K562 (cell line): ENCODE measurements around the gene DOCK3. TPM values are rescaled to one million over a fixed set of nuclear protein-coding genes. Genes with fewer than 3 reads are reported as not detected.

ENCODE experiments used
- ATAC-seq: fragments of 200-7000 bp; cut with Tn5 transposase; 3 replicates; pipeline ENCODE4 v1.9.1; 2020; ENCODE audit warnings: moderate library complexity
- BruUV-seq: library from RNA; stranded (reverse); fragments of 400-500 nt; replicated peaks from 2 replicates; lab custom pipeline; 2021; lab: Mats Ljungman, UMichigan
- CTCF ChIA-PET: fragments of 300-600 bp; formaldehyde crosslinking; extraction: SDS; loops from one replicate; lab custom pipeline; 2021; ENCODE audit warnings: low intra/inter-chr PET ratio; lab: Yijun Ruan, JAX
- POLR2A ChIA-PET: fragments of 300-600, 350-650 bp; sonication (Branson Sonifier 250); formaldehyde crosslinking; extraction: SDS; loops from one replicate; lab custom pipeline; 2021; ENCODE audit warnings: antibody characterized with exemption, inconsistent platforms; lab: Yijun Ruan, JAX
- DNase-seq, 4 experiments: peaks; one replicate each; pipeline versions ENCODE4 v3.0.0 to v3.0.0-alpha.2; 2011 to 2018; ENCODE audit warnings: low spot score in 3 of 4, mixed read lengths in 3 of 4; ENCODE audit errors: extremely low read depth in 1 of 4
- FAIRE-seq: peaks from 2 replicates; lab custom pipeline; 2011; peaks lifted over from hg19 to GRCh38; lab: Jason Lieb, UNC
- H2AFZ ChIP-seq: 2 replicates; pipeline ENCODE4 v1.6.0; 2011; ENCODE audit warnings: low read depth, low read length, control low read depth, inconsistent platforms
- H3K27ac ChIP-seq: fragments of 200-600 bp; 3 replicates; pipeline ENCODE4 v1.8.0; 2011; ENCODE audit warnings: low read depth, mild to moderate bottlenecking, control low read depth, inconsistent platforms, low read length, moderate library complexity, mixed read lengths; ENCODE audit errors: extremely low read depth
- H3K27me3 ChIP-seq, 2 experiments: fragments of 300-600 bp in 1 of 2; 2 replicates in 1 of 2; 3 replicates in 1 of 2; pipeline versions ENCODE4 v1.6.0 to v1.8.0; 2011; ENCODE audit warnings: inconsistent platforms in 2 of 2, low read length in 2 of 2, mild to moderate bottlenecking in 1 of 2, mixed read lengths in 1 of 2, moderate library complexity in 1 of 2; ENCODE audit not compliant: control insufficient read depth in 2 of 2, insufficient read depth in 2 of 2
- H3K36me3 ChIP-seq: fragments of 300-600 bp; 3 replicates; pipeline ENCODE4 v1.8.0; 2011; ENCODE audit warnings: mild to moderate bottlenecking, low read length, inconsistent platforms; ENCODE audit not compliant: control insufficient read depth, insufficient read depth
- H3K4me1 ChIP-seq, 2 experiments: fragments of 200-600 bp in 1 of 2; replicated peaks in 1 of 2; 2 replicates in 1 of 2; 3 replicates in 1 of 2; pipeline versions ENCODE4 v1.5.1 to v1.8.0; 2011; ENCODE audit warnings: inconsistent platforms in 2 of 2, low read length in 2 of 2, mild to moderate bottlenecking in 1 of 2, mixed read lengths in 1 of 2, moderate library complexity in 1 of 2; ENCODE audit not compliant: control insufficient read depth in 2 of 2, insufficient read depth in 2 of 2
- H3K4me2 ChIP-seq: 2 replicates; pipeline ENCODE4 v1.6.1; 2011; ENCODE audit warnings: low read length, control low read depth, inconsistent platforms, mixed read lengths; ENCODE audit not compliant: insufficient read depth
- H3K4me3 ChIP-seq: fragments of 200-600 bp; sonication (generic), shearing (Covaris generic); 2 replicates; pipeline ENCODE4 v1.5.1; 2016; ENCODE audit warnings: control low read depth, inconsistent platforms
- H3K79me2 ChIP-seq: fragments of 200-600 bp; 3 replicates; pipeline ENCODE4 v1.8.0; 2011; ENCODE audit warnings: low read length, inconsistent platforms; ENCODE audit not compliant: control insufficient read depth, insufficient read depth
- H3K9ac ChIP-seq, 2 experiments: 2 replicates each; pipeline versions ENCODE4 v1.6.0 to v1.6.1; 2011; ENCODE audit warnings: low read depth in 2 of 2, low read length in 2 of 2, control low read depth in 1 of 2, inconsistent platforms in 1 of 2, mild to moderate bottlenecking in 1 of 2, mixed read lengths in 1 of 2; ENCODE audit not compliant: insufficient read depth in 1 of 2
- H3K9me1 ChIP-seq: one replicate; pipeline ENCODE4 v1.6.0; 2011; ENCODE audit warnings: inconsistent platforms, mild to moderate bottlenecking, low read length, moderate library complexity; ENCODE audit not compliant: control insufficient read depth, insufficient read depth
- H3K9me3 ChIP-seq: replicated peaks from 2 replicates; pipeline ENCODE4 v1.5.1; 2011; ENCODE audit warnings: low read depth, low read length, inconsistent platforms; ENCODE audit not compliant: control insufficient read depth, insufficient read depth
- H4K20me1 ChIP-seq: replicated peaks from 2 replicates; pipeline ENCODE4 v1.6.1; 2011; ENCODE audit warnings: low read length, inconsistent platforms, mixed read lengths; ENCODE audit not compliant: control insufficient read depth, insufficient read depth
- HMGN3 ChIP-seq: IDR thresholded peaks from 2 replicates; pipeline ENCODE4 v1.6.1; 2011; ENCODE audit warnings: borderline replicate concordance, low read depth, mild to moderate bottlenecking, mixed read lengths, low read length; ENCODE audit not compliant: insufficient read length; ENCODE audit errors: extremely low read depth
- MAX ChIP-seq: sonication (generic); formaldehyde crosslinking; IDR thresholded peaks from 2 replicates; pipeline ENCODE4 v1.9.0; 2022; ENCODE audit warnings: mild to moderate bottlenecking, missing genetic modification reagents
- NONO ChIP-seq, 2 experiments: fragments of 200-400 bp in 1 of 2; fragments of 450-650 bp in 1 of 2; formaldehyde crosslinking in 1 of 2; IDR thresholded peaks; 2 replicates each; pipeline ENCODE4 v1.6.1; 2017; ENCODE audit warnings: low read depth in 2 of 2, mild to moderate bottlenecking in 2 of 2, moderate library complexity in 2 of 2, low read length in 1 of 2
- ZBTB5 ChIP-seq: fragments of 450-650 bp; IDR thresholded peaks from 2 replicates; pipeline ENCODE4 v1.6.1; 2017; ENCODE audit warnings: antibody characterized with exemption
- WGBS: fragments of 100-300 bp; shearing (Covaris generic); methylation state at CpG from one replicate; pipeline ENCODE4 v1.1.6; 2016; ENCODE audit warnings: low coverage, mixed read lengths; ENCODE audit not compliant: insufficient coverage; ENCODE audit errors: missing lambda C conversion rate; 5-methylcytosine and 5-hydroxymethylcytosine counted together
- in situ Hi-C: fragments of 300-500 bp; cut with MboI; formaldehyde crosslinking; loops from 4 replicates; pipeline ENCODE4 v1.15.0; 2018; ENCODE audit warnings: inconsistent platforms, mixed read lengths
- intact Hi-C: fragments of 100-400 bp; cut with micrococcal nuclease; formaldehyde crosslinking; loops from 2 replicates; pipeline ENCODE4 v1.14.2; 2022
- polyA plus RNA-seq, 8 experiments: library from polyadenylated mRNA; depleted of rRNA in 4 of 8; stranded (reverse) in 5 of 8; unstranded in 3 of 8; fragments of >200 nt; fragmentation: Nextera tagmentation in 2 of 8; fragmentation: Illumina TruSeq in 1 of 8; extraction: Ambion mirVana in 2 of 8; extraction: Trizol in 1 of 8; gene quantifications; 2 replicates each; pipeline versions ENCODE4 v1.2.1 to v1.2.3, GENCODE V29; 2011 to 2014; ENCODE audit warnings: inconsistent platforms in 1 of 8, missing spikeins in 1 of 8
- total RNA-seq, 7 experiments: library from RNA; depleted of rRNA in 6 of 7; stranded (reverse); fragments of >200 nt in 6 of 7; fragmentation: Illumina TruSeq in 2 of 7; extraction: Trizol in 2 of 7; gene quantifications; 2 replicates each; pipeline versions ENCODE4 v1.2.1 to v1.2.3, GENCODE V29; 2011 to 2021; ENCODE audit warnings: low replicate concordance in 1 of 7

Gene DOCK3
- total and polyA plus RNA-seq, 9 of the 15 experiments (the other 6 are each of a cell fraction or from before 2014, with no cell fraction given), result under 0.01 to 0.03 (median 0.01) TPM; not detected in 4

- no peaks in the 10 kb centered on the region for H3K9me1 ChIP-seq
- POLR2A ChIA-PET, result no interaction called here
- H3K79me2 ChIP-seq, result no peaks in the 10 kb centered on the region
- H3K27me3 ChIP-seq, result no peaks in the 10 kb centered on the region
- no peak overlapping the region for H2AFZ ChIP-seq
- FAIRE-seq (no peak), DNase-seq (no peak), ATAC-seq (no peak)
- no TSS peak for BruUV-seq
- intact Hi-C loops (no loop called here), in situ Hi-C loops (no loop called here)
- H4K20me1 ChIP-seq, result no peaks in the 10 kb centered on the region
- WGBS, result 0% methylated on average over 2 of the region's 2 CpGs
- no peak for TF ChIP-seq ZBTB5
- TF ChIP-seq NONO (IDR thresholded peaks at IDR 0.05; ENCODE audit: low read depth in 2 of 2, low read length in 1 of 2), result no peak
- TF ChIP-seq HMGN3, result no peak
- TF ChIP-seq MAX (CRISPR knock-in tag), result no peak
- no peak overlapping the region for H3K9ac ChIP-seq
- H3K4me1 ChIP-seq, result no peaks in the 10 kb centered on the region
- H3K4me3 ChIP-seq, result no peak overlapping the region
- no peaks in the 10 kb centered on the region for H3K36me3 ChIP-seq
- no peaks in the 10 kb centered on the region for H3K9me3 ChIP-seq
- H3K27ac ChIP-seq, result no peak overlapping the region
- CTCF ChIA-PET, result no interaction called here
- H3K4me2 ChIP-seq, result no peak overlapping the region
Measured at GRCh38 chr3:51082363-51082762, 407.6 kb downstream of the DOCK3 start.
